GM19438 (cell line): Measurements from ENCODE around the gene DMGDH.

Experiments
- ATAC-seq: cut with Tn5 transposase; IDR thresholded peaks from one replicate; pipeline ENCODE4 v1.9.1; 2021; ENCODE audit warnings: low read depth; ENCODE audit not compliant: unreplicated experiment

The DMGDH gene

GRCh38 chr5:79069488-79070349 lies at the start of gene DMGDH, which contains the start of gene BHMT2:
Gene DMGDH (minus strand): TSS chr5:79069674. CDS start chr5:79069620, 54 bp downstream.
Gene BHMT2 (plus strand): TSS chr5:79069767. CDS start chr5:79069783, 16 bp downstream.
- no peak for ATAC-seq

- ATAC-seq = no peak
Observed at GRCh38 chr5:79112703-79113058, 43.2 kb upstream of the DMGDH start.

GRCh38 chr5:79111960-79112702 lies 42.7 kb upstream of the DMGDH start:
- no peak for ATAC-seq

GRCh38 chr5:79111387-79111959 lies 42.0 kb upstream of the DMGDH start, which contains the start of gene BHMT:
Gene BHMT (plus strand): TSS chr5:79111809. CDS start chr5:79111886, 77 bp downstream.
- ATAC-seq = no peak

GRCh38 chr5:79109527-79110492 lies 40.3 kb upstream of the DMGDH start:
- ATAC-seq = no peak

- ATAC-seq = no peak
Observed at GRCh38 chr5:79108792-79109191, 39.3 kb upstream of the DMGDH start.

- no peak for ATAC-seq
Observed at GRCh38 chr5:79108086-79108485, 38.6 kb upstream of the DMGDH start.

- no peak for ATAC-seq
Observed at GRCh38 chr5:79107020-79107796, 37.7 kb upstream of the DMGDH start.

- no peak for ATAC-seq
Observed at GRCh38 chr5:79105868-79106267, 36.4 kb upstream of the DMGDH start.

GRCh38 chr5:79093762-79094161 lies 24.3 kb upstream of the DMGDH start:
- ATAC-seq = no peak

GRCh38 chr5:79091064-79091463 lies 21.6 kb upstream of the DMGDH start:
- no peak for ATAC-seq

GRCh38 chr5:79088507-79088906 lies 19.0 kb upstream of the DMGDH start:
- no peak for ATAC-seq

GRCh38 chr5:79086116-79086515 lies 16.6 kb upstream of the DMGDH start:
- ATAC-seq = no peak

GRCh38 chr5:79081779-79082178 lies 12.3 kb upstream of the DMGDH start:
- ATAC-seq = no peak

GRCh38 chr5:79080804-79081203 lies 11.3 kb upstream of the DMGDH start:
- ATAC-seq = no peak

- no peak for ATAC-seq
Observed at GRCh38 chr5:79077680-79078365, 8.3 kb upstream of the DMGDH start.

GRCh38 chr5:79076819-79077218 lies 7.3 kb upstream of the DMGDH start:
- ATAC-seq = no peak

GRCh38 chr5:79075646-79076426 lies 6.4 kb upstream of the DMGDH start:
- no peak for ATAC-seq
